ENCODE results near the gene MRRF. TPM values are rescaled to one million over a fixed set of nuclear protein-coding genes. Genes with fewer than 3 reads are reported as not detected.

MRRF gene
- polyA plus RNA-seq, 1 donor (not counting 4 experiments of a cell fraction or from before 2014, with no cell fraction given): 82.6 TPM

DNA sequence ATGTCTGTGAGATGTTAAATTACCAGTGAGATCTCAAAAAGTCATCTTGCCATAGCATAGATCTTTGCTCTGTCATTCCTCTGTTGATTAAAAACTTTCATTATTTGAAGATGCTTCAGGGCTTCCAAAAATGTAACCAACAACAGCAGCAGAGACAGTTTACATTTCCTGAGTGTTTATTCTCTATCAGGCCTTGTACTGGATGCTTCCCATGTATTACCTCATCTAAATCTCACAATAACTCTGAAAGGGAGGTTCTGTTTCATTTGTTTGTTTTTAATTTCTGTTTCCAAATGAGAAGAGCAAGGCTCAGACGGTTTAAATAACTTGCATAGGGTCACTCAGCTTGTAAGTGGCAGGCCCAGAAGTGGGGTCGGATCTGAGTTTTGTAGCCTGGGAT, 45.2 kb downstream of the MRRF start:
- peaks cover 27 to 32% of the 10 kb centered on the region in 2 experiments for H3K36me3 ChIP-seq (ENCODE audit: control insufficient read depth in 2 of 2, extremely low read depth in 1 of 2, insufficient read depth in 2 of 2, low read length in 2 of 2)
- dilution Hi-C loops (cut with MboI; ENCODE audit: extremely low pct_ligation_motif_present, low sequenced_read_pairs): no loop called here

DNA sequence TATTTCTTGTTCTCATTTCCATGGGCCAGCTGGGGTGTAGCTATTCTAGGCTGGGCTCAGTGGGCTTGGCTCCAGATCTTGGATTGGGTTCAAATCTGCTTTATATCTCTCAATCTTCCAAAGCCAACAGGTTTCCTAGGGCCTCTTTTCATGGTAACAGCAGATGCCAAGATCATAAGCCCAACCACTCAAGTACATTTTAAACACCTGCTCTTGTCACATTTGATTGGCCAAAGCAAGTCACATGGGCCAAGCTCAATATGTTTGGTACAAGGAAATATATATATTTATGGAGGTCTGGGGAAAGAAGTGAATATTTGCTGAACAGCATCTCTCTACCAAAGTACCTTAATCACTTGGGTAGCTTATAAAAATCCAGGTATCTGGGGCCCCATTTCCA, 49.5 kb downstream of the MRRF start:
- no peaks in the 10 kb centered on the region for H3K9me3 ChIP-seq (ENCODE audit: control insufficient read depth, low read depth, low read length)
- H3K4me2 ChIP-seq (ENCODE audit: control insufficient read depth, extremely low read depth, insufficient read depth, low read depth, low read length): no peak overlapping the region
- no peaks in the 10 kb centered on the region for H3K79me2 ChIP-seq (ENCODE audit: control insufficient read depth, insufficient read depth, low read length)
- no peak overlapping the region for H3K9ac ChIP-seq (ENCODE audit: control insufficient read depth, extremely low read depth, insufficient read depth, low read length)
- H3K27me3 ChIP-seq (ENCODE audit: control insufficient read depth, extremely low read depth, insufficient read depth, low read length): no peaks in the 10 kb centered on the region
- no peak overlapping the region for H3K4me3 ChIP-seq (ENCODE audit: control insufficient read depth in 2 of 3, extremely low read depth in 1 of 3, insufficient read depth in 2 of 3, low read depth in 1 of 3, low read length in 3 of 3)
- no peak overlapping the region for H2AFZ ChIP-seq (ENCODE audit: control insufficient read depth, low read length)
- peaks cover 20 to 32% of the 10 kb centered on the region in 2 experiments for H3K36me3 ChIP-seq (ENCODE audit: control insufficient read depth in 2 of 2, extremely low read depth in 1 of 2, insufficient read depth in 2 of 2, low read length in 2 of 2)
- FAIRE-seq: no peak
- H3K27ac ChIP-seq (ENCODE audit: control insufficient read depth, insufficient read depth, low read length): no peak overlapping the region
- H3K4me1 ChIP-seq (ENCODE audit: control insufficient read depth, extremely low read depth, insufficient read depth, low read length): no peaks in the 10 kb centered on the region
- TF ChIP-seq EZH2 (IDR thresholded peaks at IDR 0.05; ENCODE audit: low read length): no peak
- TF ChIP-seq, protein P1, sequence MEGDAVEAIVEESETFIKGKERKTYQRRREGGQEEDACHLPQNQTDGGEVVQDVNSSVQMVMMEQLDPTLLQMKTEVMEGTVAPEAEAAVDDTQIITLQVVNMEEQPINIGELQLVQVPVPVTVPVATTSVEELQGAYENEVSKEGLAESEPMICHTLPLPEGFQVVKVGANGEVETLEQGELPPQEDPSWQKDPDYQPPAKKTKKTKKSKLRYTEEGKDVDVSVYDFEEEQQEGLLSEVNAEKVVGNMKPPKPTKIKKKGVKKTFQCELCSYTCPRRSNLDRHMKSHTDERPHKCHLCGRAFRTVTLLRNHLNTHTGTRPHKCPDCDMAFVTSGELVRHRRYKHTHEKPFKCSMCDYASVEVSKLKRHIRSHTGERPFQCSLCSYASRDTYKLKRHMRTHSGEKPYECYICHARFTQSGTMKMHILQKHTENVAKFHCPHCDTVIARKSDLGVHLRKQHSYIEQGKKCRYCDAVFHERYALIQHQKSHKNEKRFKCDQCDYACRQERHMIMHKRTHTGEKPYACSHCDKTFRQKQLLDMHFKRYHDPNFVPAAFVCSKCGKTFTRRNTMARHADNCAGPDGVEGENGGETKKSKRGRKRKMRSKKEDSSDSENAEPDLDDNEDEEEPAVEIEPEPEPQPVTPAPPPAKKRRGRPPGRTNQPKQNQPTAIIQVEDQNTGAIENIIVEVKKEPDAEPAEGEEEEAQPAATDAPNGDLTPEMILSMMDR (optimal IDR thresholded peaks at IDR 0.05 in 1 of 3, IDR thresholded peaks at IDR 0.05 in 1 of 3, conservative IDR thresholded peaks at IDR 0.05 in 1 of 3; ENCODE audit: extremely low read depth in 1 of 3, insufficient read depth in 2 of 3, low read length in 3 of 3): no peak
- no peak for DNase-seq (ENCODE audit: low read depth, low spot score)
- H3K9me1 ChIP-seq (ENCODE audit: control insufficient read depth, extremely low read depth, insufficient read depth, low read length): no peaks in the 10 kb centered on the region
- dilution Hi-C loops (cut with MboI; ENCODE audit: extremely low pct_ligation_motif_present, low sequenced_read_pairs): no loop called here
- H4K20me1 ChIP-seq (ENCODE audit: control insufficient read depth, extremely low read depth, insufficient read depth, low read length): no peaks in the 10 kb centered on the region

More for the DNA sequence above, 45.2 kb downstream of the MRRF start:
- no peaks in the 10 kb centered on the region for H3K4me1 ChIP-seq (ENCODE audit: control insufficient read depth, extremely low read depth, insufficient read depth, low read length)
- DNase-seq (ENCODE audit: low read depth, low spot score): no peak
- H3K9me3 ChIP-seq (ENCODE audit: control insufficient read depth, low read depth, low read length): no peaks in the 10 kb centered on the region
- no peaks in the 10 kb centered on the region for H3K9me1 ChIP-seq (ENCODE audit: control insufficient read depth, extremely low read depth, insufficient read depth, low read length)
- H3K4me3 ChIP-seq (ENCODE audit: control insufficient read depth in 2 of 3, extremely low read depth in 1 of 3, insufficient read depth in 2 of 3, low read depth in 1 of 3, low read length in 3 of 3): no peak overlapping the region
- H3K9ac ChIP-seq (ENCODE audit: control insufficient read depth, extremely low read depth, insufficient read depth, low read length): no peak overlapping the region
- H3K4me2 ChIP-seq (ENCODE audit: control insufficient read depth, extremely low read depth, insufficient read depth, low read depth, low read length): no peak overlapping the region
- H3K27ac ChIP-seq (ENCODE audit: control insufficient read depth, insufficient read depth, low read length): no peak overlapping the region
- no peaks in the 10 kb centered on the region for H3K27me3 ChIP-seq (ENCODE audit: control insufficient read depth, extremely low read depth, insufficient read depth, low read length)
- H2AFZ ChIP-seq (ENCODE audit: control insufficient read depth, low read length): no peak overlapping the region
- no peak for TF ChIP-seq EZH2 (IDR thresholded peaks at IDR 0.05; ENCODE audit: low read length)
- TF ChIP-seq, protein P1 (optimal IDR thresholded peaks at IDR 0.05 in 1 of 3, IDR thresholded peaks at IDR 0.05 in 1 of 3, conservative IDR thresholded peaks at IDR 0.05 in 1 of 3; ENCODE audit: extremely low read depth in 1 of 3, insufficient read depth in 2 of 3, low read length in 3 of 3): no peak
- no peak for FAIRE-seq
- no peaks in the 10 kb centered on the region for H3K79me2 ChIP-seq (ENCODE audit: control insufficient read depth, insufficient read depth, low read length)
- no peaks in the 10 kb centered on the region for H4K20me1 ChIP-seq (ENCODE audit: control insufficient read depth, extremely low read depth, insufficient read depth, low read length)

Data from keratinocyte (primary cell).